ENCODE results near the gene GPR173. TPM values are rescaled to one million over a fixed set of nuclear protein-coding genes. Genes with fewer than 3 reads are reported as not detected.
A peak's percentile ranks its signal among the peaks of the same experiment; 100 is the strongest.

GPR173 gene
- total and polyA plus RNA-seq, 2 donors from 2014 or later, result 1.7 to 5.4 TPM

DNA sequence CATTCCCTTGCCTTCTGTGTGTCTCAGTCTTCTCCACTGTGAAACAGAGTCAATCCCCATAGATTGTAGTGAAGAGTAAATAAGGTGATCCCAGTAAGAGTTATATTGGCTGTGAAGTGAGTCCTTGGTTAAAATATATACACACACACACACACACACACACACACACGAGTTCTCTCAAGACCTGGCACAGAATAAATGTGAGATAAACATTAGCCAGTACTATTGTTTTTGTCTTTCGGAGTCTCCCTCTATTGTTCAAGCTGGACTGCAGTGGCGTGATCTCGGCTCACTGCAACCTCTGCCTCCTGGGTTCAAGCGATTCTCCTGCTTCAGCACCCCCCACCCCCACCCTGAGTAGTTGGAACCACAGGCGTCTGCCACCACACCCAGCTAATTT lies 45.5 kb upstream of the GPR173 start:
- no peak overlapping the region for H3K27ac ChIP-seq (ENCODE audit: low read depth in 2 of 2, low read length in 2 of 2)
- TF ChIP-seq, protein P1, sequence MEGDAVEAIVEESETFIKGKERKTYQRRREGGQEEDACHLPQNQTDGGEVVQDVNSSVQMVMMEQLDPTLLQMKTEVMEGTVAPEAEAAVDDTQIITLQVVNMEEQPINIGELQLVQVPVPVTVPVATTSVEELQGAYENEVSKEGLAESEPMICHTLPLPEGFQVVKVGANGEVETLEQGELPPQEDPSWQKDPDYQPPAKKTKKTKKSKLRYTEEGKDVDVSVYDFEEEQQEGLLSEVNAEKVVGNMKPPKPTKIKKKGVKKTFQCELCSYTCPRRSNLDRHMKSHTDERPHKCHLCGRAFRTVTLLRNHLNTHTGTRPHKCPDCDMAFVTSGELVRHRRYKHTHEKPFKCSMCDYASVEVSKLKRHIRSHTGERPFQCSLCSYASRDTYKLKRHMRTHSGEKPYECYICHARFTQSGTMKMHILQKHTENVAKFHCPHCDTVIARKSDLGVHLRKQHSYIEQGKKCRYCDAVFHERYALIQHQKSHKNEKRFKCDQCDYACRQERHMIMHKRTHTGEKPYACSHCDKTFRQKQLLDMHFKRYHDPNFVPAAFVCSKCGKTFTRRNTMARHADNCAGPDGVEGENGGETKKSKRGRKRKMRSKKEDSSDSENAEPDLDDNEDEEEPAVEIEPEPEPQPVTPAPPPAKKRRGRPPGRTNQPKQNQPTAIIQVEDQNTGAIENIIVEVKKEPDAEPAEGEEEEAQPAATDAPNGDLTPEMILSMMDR (IDR thresholded peaks at IDR 0.05; ENCODE audit: borderline replicate concordance, extremely low read depth, insufficient read depth), result no peak
- H3K4me1 ChIP-seq (ENCODE audit: control insufficient read depth in 2 of 3, insufficient read depth in 2 of 3, low read depth in 1 of 3, low read length in 3 of 3), result peaks cover 0 to 7% (median 0%) of the 10 kb centered on the region in 3 donors
- no peaks in the 10 kb centered on the region for H3K36me3 ChIP-seq (ENCODE audit: control insufficient read depth in 2 of 3, insufficient read depth in 3 of 3, low read length in 3 of 3)
- intact Hi-C loops (cut with DNase I), result no loop called here
- peaks cover 11% of the 10 kb centered on the region for H3K27me3 ChIP-seq (ENCODE audit: control insufficient read depth, insufficient read depth, low read length)
- H3K9me3 ChIP-seq (ENCODE audit: control insufficient read depth in 2 of 3, insufficient read depth in 1 of 3, low read length in 3 of 3), result no peaks in the 10 kb centered on the region
- FAIRE-seq (no peak), DNase-seq (no peak)
- H3K9ac ChIP-seq (ENCODE audit: low read length in 3 of 3), result no peak overlapping the region
- H3K4me3 ChIP-seq (ENCODE audit: low read length in 3 of 3), result no peak overlapping the region

DNA sequence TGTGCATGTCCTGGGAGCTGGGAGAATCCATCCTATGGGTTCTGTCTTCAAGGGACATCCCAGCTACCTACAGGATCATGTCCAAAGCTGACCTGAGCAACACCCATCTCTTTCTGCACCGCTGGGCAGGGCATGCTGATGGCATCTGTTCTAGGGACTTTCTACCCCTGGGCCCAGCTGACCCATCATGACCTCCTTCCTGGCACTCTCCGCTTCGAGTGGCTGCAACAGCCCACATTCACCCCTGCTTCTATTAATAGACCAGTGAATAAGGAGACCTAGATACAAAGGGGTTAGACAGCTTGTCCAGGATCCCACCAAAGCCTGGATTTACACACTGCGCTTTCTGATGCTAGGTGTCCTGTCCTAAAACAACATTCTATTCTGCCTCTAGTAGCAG lies 44.6 kb upstream of the GPR173 start:
- H3K27me3 ChIP-seq (ENCODE audit: control insufficient read depth, insufficient read depth, low read length), result peaks cover 5% of the 10 kb centered on the region
- no peaks in the 10 kb centered on the region for H3K36me3 ChIP-seq (ENCODE audit: control insufficient read depth in 2 of 3, insufficient read depth in 3 of 3, low read length in 3 of 3)
- no peak overlapping the region for H3K9ac ChIP-seq (ENCODE audit: low read length in 3 of 3)
- intact Hi-C loops (cut with DNase I), result no loop called here
- H3K4me1 ChIP-seq (ENCODE audit: control insufficient read depth in 2 of 3, insufficient read depth in 2 of 3, low read depth in 1 of 3, low read length in 3 of 3), result peaks cover 0 to 7% (median 0%) of the 10 kb centered on the region in 3 donors
- no peak overlapping the region for H3K4me3 ChIP-seq (ENCODE audit: low read length in 3 of 3)
- TF ChIP-seq, protein P1 (IDR thresholded peaks at IDR 0.05; ENCODE audit: borderline replicate concordance, extremely low read depth, insufficient read depth), result no peak
- H3K27ac ChIP-seq (ENCODE audit: low read depth in 2 of 2, low read length in 2 of 2), result no peak overlapping the region
- DNase-seq, result no peak
- no peak for FAIRE-seq
- no peaks in the 10 kb centered on the region for H3K9me3 ChIP-seq (ENCODE audit: control insufficient read depth in 2 of 3, insufficient read depth in 1 of 3, low read length in 3 of 3)

DNA sequence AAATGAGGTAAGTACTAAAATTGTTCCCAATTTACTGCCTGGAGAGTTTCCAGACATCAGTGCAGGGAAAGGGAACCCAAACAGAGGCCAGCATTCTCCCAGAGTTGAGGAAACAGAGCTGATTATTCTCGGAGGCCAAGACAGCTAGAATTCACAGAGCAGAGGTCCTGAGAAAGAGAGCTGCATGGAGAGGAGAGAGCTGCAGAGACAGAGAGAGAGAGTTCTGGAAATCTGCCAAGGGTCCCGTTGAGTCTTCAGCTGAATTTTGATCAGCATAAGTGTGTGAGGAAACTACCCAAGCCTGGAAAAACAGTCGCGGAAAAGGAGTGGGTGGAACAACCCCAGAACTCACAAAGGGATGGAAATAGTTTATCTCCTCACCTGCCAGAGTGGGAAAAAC lies 43.8 kb upstream of the GPR173 start:
- no peak overlapping the region for H3K27ac ChIP-seq (ENCODE audit: low read depth in 2 of 2, low read length in 2 of 2)
- FAIRE-seq (no peak), DNase-seq (peak in 1 of 5 donors; percentile 19)
- intact Hi-C loops (cut with DNase I), result no loop called here
- peaks cover 3% of the 10 kb centered on the region for H3K27me3 ChIP-seq (ENCODE audit: control insufficient read depth, insufficient read depth, low read length)
- no peaks in the 10 kb centered on the region for H3K9me3 ChIP-seq (ENCODE audit: control insufficient read depth in 2 of 3, insufficient read depth in 1 of 3, low read length in 3 of 3)
- peaks cover 0 to 7% (median 0%) of the 10 kb centered on the region in 3 donors for H3K4me1 ChIP-seq (ENCODE audit: control insufficient read depth in 2 of 3, insufficient read depth in 2 of 3, low read depth in 1 of 3, low read length in 3 of 3)
- H3K4me3 ChIP-seq (ENCODE audit: low read length in 3 of 3), result no peak overlapping the region
- TF ChIP-seq, protein P1 (IDR thresholded peaks at IDR 0.05; ENCODE audit: borderline replicate concordance, extremely low read depth, insufficient read depth), result no peak
- no peaks in the 10 kb centered on the region for H3K36me3 ChIP-seq (ENCODE audit: control insufficient read depth in 2 of 3, insufficient read depth in 3 of 3, low read length in 3 of 3)
- H3K9ac ChIP-seq (ENCODE audit: low read length in 3 of 3), result no peak overlapping the region

DNA sequence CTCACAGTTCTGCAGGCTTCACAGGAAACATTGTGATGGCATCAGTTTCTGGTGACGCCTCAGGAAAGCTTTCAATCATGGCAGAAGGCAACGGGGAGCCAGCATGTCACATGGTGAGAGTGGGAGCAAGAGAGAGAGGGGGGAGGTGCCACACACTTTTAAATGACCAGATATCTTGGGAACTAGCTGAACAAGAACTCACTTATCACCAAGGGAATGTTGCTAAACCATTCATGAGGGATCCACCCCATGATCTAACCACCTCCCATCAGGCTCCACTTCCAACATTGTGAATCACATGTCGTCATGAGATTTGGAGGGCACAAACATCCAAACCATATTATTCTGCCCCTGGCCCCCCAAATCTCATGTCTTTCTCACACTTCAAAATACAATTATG lies 43.3 kb upstream of the GPR173 start:
- Histone ChIP-seq H3K9ac (ENCODE audit: low read length in 3 of 3) (no peak overlapping the region), H3K4me3 (ENCODE audit: low read length in 3 of 3) (no peak overlapping the region), H3K36me3 (ENCODE audit: control insufficient read depth in 2 of 3, insufficient read depth in 3 of 3, low read length in 3 of 3) (no peaks in the 10 kb centered on the region), H3K27me3 (ENCODE audit: control insufficient read depth, insufficient read depth, low read length) (peaks cover 3% of the 10 kb centered on the region), H3K27ac (ENCODE audit: low read depth in 2 of 2, low read length in 2 of 2) (no peak overlapping the region), H3K4me1 (ENCODE audit: control insufficient read depth in 2 of 3, insufficient read depth in 2 of 3, low read depth in 1 of 3, low read length in 3 of 3) (peaks cover 0 to 7% (median 0%) of the 10 kb centered on the region in 3 donors), H3K9me3 (ENCODE audit: control insufficient read depth in 2 of 3, insufficient read depth in 1 of 3, low read length in 3 of 3) (no peaks in the 10 kb centered on the region)
- TF ChIP-seq, protein P1 (IDR thresholded peaks at IDR 0.05; ENCODE audit: borderline replicate concordance, extremely low read depth, insufficient read depth), result no peak
- intact Hi-C loops (cut with DNase I), result no loop called here
- FAIRE-seq, result no peak
- DNase-seq, result no peak

Measured in kidney (tissue), 14 donors.